ENCODE measurements around the gene C9orf153.
A peak's percentile ranks its signal among the peaks of the same experiment; 100 is the strongest.

Gene C9orf153

GRCh38 chr9:86280580-86280979, 21.1 kb upstream of the C9orf153 start:
- Mint-ChIP-seq H3K27ac (no peak overlapping the region), H3K27me3 (no peaks in the 10 kb centered on the region), H3K36me3 (peaks cover 8% of the 10 kb centered on the region), H3K4me3 (peak overlapping the region; percentile 89), H3K9me3 (no peaks in the 10 kb centered on the region), H3K4me1 (peaks cover 52% of the 10 kb centered on the region)

GRCh38 chr9:86279839-86280238, 20.4 kb upstream of the C9orf153 start:
- Mint-ChIP-seq H3K4me3 (peak overlapping the region; percentile 77), H3K27ac (no peak overlapping the region), H3K36me3 (peaks cover 8% of the 10 kb centered on the region), H3K4me1 (peaks cover 58% of the 10 kb centered on the region), H3K27me3 (no peaks in the 10 kb centered on the region), H3K9me3 (no peaks in the 10 kb centered on the region)

GRCh38 chr9:86277072-86277471, 17.6 kb upstream of the C9orf153 start:
- H3K9me3 Mint-ChIP-seq: no peaks in the 10 kb centered on the region
- peaks cover 53% of the 10 kb centered on the region for H3K4me1 Mint-ChIP-seq
- H3K4me3 Mint-ChIP-seq: no peak overlapping the region
- no peaks in the 10 kb centered on the region for H3K27me3 Mint-ChIP-seq
- H3K36me3 Mint-ChIP-seq: peaks cover 17% of the 10 kb centered on the region
- H3K27ac Mint-ChIP-seq: no peak overlapping the region

- no peaks in the 10 kb centered on the region for H3K27me3 Mint-ChIP-seq
- no peaks in the 10 kb centered on the region for H3K9me3 Mint-ChIP-seq
- H3K36me3 Mint-ChIP-seq: peaks cover 24% of the 10 kb centered on the region
- no peak overlapping the region for H3K4me3 Mint-ChIP-seq
- peaks cover 48% of the 10 kb centered on the region for H3K4me1 Mint-ChIP-seq
- H3K27ac Mint-ChIP-seq: no peak overlapping the region
Observed at GRCh38 chr9:86275962-86276361, 16.5 kb upstream of the C9orf153 start.

- Mint-ChIP-seq H3K4me3 (no peak overlapping the region), H3K9me3 (no peaks in the 10 kb centered on the region), H3K36me3 (peaks cover 23% of the 10 kb centered on the region), H3K4me1 (peaks cover 40% of the 10 kb centered on the region), H3K27ac (no peak overlapping the region), H3K27me3 (no peaks in the 10 kb centered on the region)
Observed at GRCh38 chr9:86274821-86275643, 15.6 kb upstream of the C9orf153 start.

- no peaks in the 10 kb centered on the region for H3K9me3 Mint-ChIP-seq
- no peak overlapping the region for H3K27ac Mint-ChIP-seq
- no peak overlapping the region for H3K4me3 Mint-ChIP-seq
- H3K4me1 Mint-ChIP-seq: peaks cover 17% of the 10 kb centered on the region
- H3K27me3 Mint-ChIP-seq: no peaks in the 10 kb centered on the region
- peaks cover 23% of the 10 kb centered on the region for H3K36me3 Mint-ChIP-seq
Observed at GRCh38 chr9:86272221-86272620, 12.8 kb upstream of the C9orf153 start.

GRCh38 chr9:86263876-86264275, 4.4 kb upstream of the C9orf153 start:
- Mint-ChIP-seq H3K9me3 (no peaks in the 10 kb centered on the region), H3K4me3 (no peak overlapping the region), H3K27ac (no peak overlapping the region), H3K27me3 (no peaks in the 10 kb centered on the region), H3K4me1 (no peaks in the 10 kb centered on the region), H3K36me3 (peaks cover 18% of the 10 kb centered on the region)

- no peaks in the 10 kb centered on the region for H3K4me1 Mint-ChIP-seq
- no peak overlapping the region for H3K4me3 Mint-ChIP-seq
- no peaks in the 10 kb centered on the region for H3K9me3 Mint-ChIP-seq
- peaks cover 16% of the 10 kb centered on the region for H3K36me3 Mint-ChIP-seq
- no peaks in the 10 kb centered on the region for H3K27me3 Mint-ChIP-seq
- H3K27ac Mint-ChIP-seq: peak overlapping the region; percentile 43
Observed at GRCh38 chr9:86262492-86262891, 3.0 kb upstream of the C9orf153 start.

GRCh38 chr9:86257391-86257790, 2.1 kb downstream of the C9orf153 start:
- H3K27me3 Mint-ChIP-seq: no peaks in the 10 kb centered on the region
- H3K4me1 Mint-ChIP-seq: no peaks in the 10 kb centered on the region
- H3K27ac Mint-ChIP-seq: no peak overlapping the region
- H3K36me3 Mint-ChIP-seq: no peaks in the 10 kb centered on the region
- no peak overlapping the region for H3K4me3 Mint-ChIP-seq
- no peaks in the 10 kb centered on the region for H3K9me3 Mint-ChIP-seq

- no peaks in the 10 kb centered on the region for H3K9me3 Mint-ChIP-seq
- H3K4me1 Mint-ChIP-seq: no peaks in the 10 kb centered on the region
- no peak overlapping the region for H3K4me3 Mint-ChIP-seq
- no peaks in the 10 kb centered on the region for H3K36me3 Mint-ChIP-seq
- no peak overlapping the region for H3K27ac Mint-ChIP-seq
- H3K27me3 Mint-ChIP-seq: no peaks in the 10 kb centered on the region
Observed at GRCh38 chr9:86256653-86257052, 2.8 kb downstream of the C9orf153 start.

GRCh38 chr9:86253577-86253976, 5.9 kb downstream of the C9orf153 start:
- Mint-ChIP-seq H3K4me1 (no peaks in the 10 kb centered on the region), H3K27ac (no peak overlapping the region), H3K36me3 (peaks cover 4% of the 10 kb centered on the region), H3K9me3 (peaks cover 7% of the 10 kb centered on the region), H3K4me3 (no peak overlapping the region), H3K27me3 (no peaks in the 10 kb centered on the region)

- Mint-ChIP-seq H3K27me3 (no peaks in the 10 kb centered on the region), H3K27ac (no peak overlapping the region), H3K36me3 (peaks cover 4% of the 10 kb centered on the region), H3K4me3 (no peak overlapping the region), H3K9me3 (peaks cover 7% of the 10 kb centered on the region), H3K4me1 (no peaks in the 10 kb centered on the region)
Observed at GRCh38 chr9:86252870-86253269, 6.6 kb downstream of the C9orf153 start.

- no peak overlapping the region for H3K27ac Mint-ChIP-seq
Observed at GRCh38 chr9:86250123-86250522, 9.3 kb downstream of the C9orf153 start.

GRCh38 chr9:86248746-86249145, 10.7 kb downstream of the C9orf153 start:
- peaks cover 7% of the 10 kb centered on the region for H3K9me3 Mint-ChIP-seq
- no peak overlapping the region for H3K27ac Mint-ChIP-seq
- peaks cover 4% of the 10 kb centered on the region for H3K36me3 Mint-ChIP-seq
- peaks cover 2% of the 10 kb centered on the region for H3K27me3 Mint-ChIP-seq
- H3K4me3 Mint-ChIP-seq: no peak overlapping the region
- no peaks in the 10 kb centered on the region for H3K4me1 Mint-ChIP-seq

More at GRCh38 chr9:86250123-86250522, 9.3 kb downstream of the C9orf153 start:
- peaks cover 4% of the 10 kb centered on the region for H3K36me3 Mint-ChIP-seq
- no peak overlapping the region for H3K4me3 Mint-ChIP-seq
- H3K9me3 Mint-ChIP-seq: peaks cover 7% of the 10 kb centered on the region
- H3K27me3 Mint-ChIP-seq: peaks cover 2% of the 10 kb centered on the region
- no peaks in the 10 kb centered on the region for H3K4me1 Mint-ChIP-seq

GRCh38 chr9:86246752-86247161, 12.7 kb downstream of the C9orf153 start:
- Mint-ChIP-seq H3K36me3 (peaks cover 4% of the 10 kb centered on the region), H3K27ac (no peak overlapping the region), H3K27me3 (peaks cover 2% of the 10 kb centered on the region), H3K4me1 (no peaks in the 10 kb centered on the region), H3K9me3 (peaks cover 7% of the 10 kb centered on the region), H3K4me3 (no peak overlapping the region)

- H3K27me3 Mint-ChIP-seq: no peaks in the 10 kb centered on the region
- no peak overlapping the region for H3K4me3 Mint-ChIP-seq
Observed at GRCh38 chr9:86242071-86242470, 17.4 kb downstream of the C9orf153 start.

GRCh38 chr9:86241216-86241615, 18.2 kb downstream of the C9orf153 start:
- Mint-ChIP-seq H3K36me3 (no peaks in the 10 kb centered on the region), H3K27ac (no peak overlapping the region), H3K4me1 (no peaks in the 10 kb centered on the region), H3K4me3 (no peak overlapping the region), H3K9me3 (no peaks in the 10 kb centered on the region), H3K27me3 (no peaks in the 10 kb centered on the region)

More at GRCh38 chr9:86242071-86242470, 17.4 kb downstream of the C9orf153 start:
- no peaks in the 10 kb centered on the region for H3K36me3 Mint-ChIP-seq
- no peak overlapping the region for H3K27ac Mint-ChIP-seq
- no peaks in the 10 kb centered on the region for H3K4me1 Mint-ChIP-seq
- H3K9me3 Mint-ChIP-seq: no peaks in the 10 kb centered on the region
